ENCODE results near the gene PTTG1IP. TPM values are rescaled to one million over a fixed set of nuclear protein-coding genes. Genes with fewer than 3 reads are reported as not detected.

PTTG1IP gene
- total and polyA plus RNA-seq, 2 donors from 2014 or later, result 187 to 378 TPM

DNA sequence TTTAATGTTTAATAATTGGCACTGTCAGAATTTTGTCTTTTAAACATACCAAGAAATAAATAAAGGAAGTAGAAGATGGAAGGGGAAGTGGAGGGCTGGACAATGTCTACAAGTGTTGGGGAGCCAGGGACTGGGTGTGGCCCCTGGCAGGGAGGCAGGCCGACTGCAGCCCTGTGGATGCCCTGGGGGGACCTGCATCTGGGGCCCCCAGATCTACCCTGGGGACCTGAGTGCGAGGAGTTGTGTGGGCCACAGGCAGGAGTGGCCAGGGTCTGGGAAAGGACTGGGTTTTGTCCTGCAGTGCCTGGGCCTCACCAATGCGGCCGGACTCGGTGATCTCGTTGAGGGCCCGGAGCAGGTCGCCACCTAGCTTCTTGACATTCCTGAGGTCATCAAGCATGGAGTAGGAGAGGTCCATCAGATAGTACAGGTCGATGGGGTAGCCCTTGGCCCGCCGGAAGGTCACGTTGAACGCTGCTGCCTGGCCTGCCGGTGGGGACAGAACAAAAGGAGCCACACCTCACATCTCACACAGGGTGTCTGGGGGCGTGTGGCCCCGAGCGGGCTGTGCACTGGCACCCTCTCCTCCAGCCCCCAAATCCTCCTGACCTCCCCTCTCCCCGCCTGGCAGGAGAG, 29.7 kb upstream of the PTTG1IP start:
- Histone ChIP-seq H3K4me1 (ENCODE audit: control insufficient read depth in 2 of 3, insufficient read depth in 2 of 3, low read depth in 1 of 3, low read length in 3 of 3) (peaks cover 0 to 9% (median 0%) of the 10 kb centered on the region in 3 donors), H3K4me3 (ENCODE audit: low read length in 3 of 3) (no peak overlapping the region), H3K9me3 (ENCODE audit: control insufficient read depth in 2 of 3, insufficient read depth in 1 of 3, low read length in 3 of 3) (no peaks in the 10 kb centered on the region), H3K27me3 (ENCODE audit: control insufficient read depth, insufficient read depth, low read length) (no peaks in the 10 kb centered on the region), H3K9ac (ENCODE audit: low read length in 3 of 3) (no peak overlapping the region), H3K36me3 (ENCODE audit: control insufficient read depth in 2 of 3, insufficient read depth in 3 of 3, low read length in 3 of 3) (peaks cover 0 to 3% (median 2%) of the 10 kb centered on the region in 3 donors), H3K27ac (ENCODE audit: low read depth in 2 of 2, low read length in 2 of 2) (no peak overlapping the region)
- intact Hi-C loops (cut with DNase I), result no loop called here
- FAIRE-seq (no peak), DNase-seq (peak in 2 of 5 donors; percentile 33 to 69)
- TF ChIP-seq, protein P1, sequence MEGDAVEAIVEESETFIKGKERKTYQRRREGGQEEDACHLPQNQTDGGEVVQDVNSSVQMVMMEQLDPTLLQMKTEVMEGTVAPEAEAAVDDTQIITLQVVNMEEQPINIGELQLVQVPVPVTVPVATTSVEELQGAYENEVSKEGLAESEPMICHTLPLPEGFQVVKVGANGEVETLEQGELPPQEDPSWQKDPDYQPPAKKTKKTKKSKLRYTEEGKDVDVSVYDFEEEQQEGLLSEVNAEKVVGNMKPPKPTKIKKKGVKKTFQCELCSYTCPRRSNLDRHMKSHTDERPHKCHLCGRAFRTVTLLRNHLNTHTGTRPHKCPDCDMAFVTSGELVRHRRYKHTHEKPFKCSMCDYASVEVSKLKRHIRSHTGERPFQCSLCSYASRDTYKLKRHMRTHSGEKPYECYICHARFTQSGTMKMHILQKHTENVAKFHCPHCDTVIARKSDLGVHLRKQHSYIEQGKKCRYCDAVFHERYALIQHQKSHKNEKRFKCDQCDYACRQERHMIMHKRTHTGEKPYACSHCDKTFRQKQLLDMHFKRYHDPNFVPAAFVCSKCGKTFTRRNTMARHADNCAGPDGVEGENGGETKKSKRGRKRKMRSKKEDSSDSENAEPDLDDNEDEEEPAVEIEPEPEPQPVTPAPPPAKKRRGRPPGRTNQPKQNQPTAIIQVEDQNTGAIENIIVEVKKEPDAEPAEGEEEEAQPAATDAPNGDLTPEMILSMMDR (IDR thresholded peaks at IDR 0.05; ENCODE audit: borderline replicate concordance, extremely low read depth, insufficient read depth), result no peak

DNA sequence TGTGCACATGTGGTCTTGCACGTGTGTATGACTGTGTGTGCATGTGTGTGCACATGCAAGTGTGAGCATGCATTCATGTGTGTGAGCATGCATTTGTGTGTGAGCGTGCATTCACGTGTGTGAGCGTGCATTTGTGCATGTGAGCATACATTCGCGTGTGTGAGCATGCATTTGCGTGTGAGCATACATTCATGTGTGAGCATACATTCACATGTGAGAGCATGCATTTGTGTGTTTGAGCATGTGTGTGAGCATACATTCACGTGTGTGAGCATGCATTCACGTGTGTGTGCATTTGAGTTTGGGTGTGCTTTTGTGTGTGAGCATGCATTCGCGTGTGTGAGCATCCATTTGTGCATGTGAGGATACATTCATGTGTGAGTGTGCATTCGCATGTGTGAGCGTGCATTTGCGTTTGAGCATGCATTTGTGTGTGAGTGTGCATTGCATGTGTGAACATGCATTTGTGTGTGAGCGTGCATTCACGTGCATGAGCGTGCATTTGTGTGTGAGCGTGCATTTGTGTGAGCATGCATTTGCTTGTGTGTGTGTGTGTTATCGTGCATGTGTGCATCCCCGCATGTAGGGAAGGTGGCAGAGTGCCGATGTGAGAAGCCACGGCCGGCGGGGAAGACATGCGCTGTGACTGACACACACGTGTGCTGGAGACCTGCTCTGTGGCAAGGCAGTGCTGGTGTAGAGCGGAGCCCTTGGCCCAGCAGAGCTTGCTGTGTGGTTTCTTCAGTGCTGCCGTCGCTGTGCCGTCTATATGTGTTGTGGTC, 29.0 kb upstream of the PTTG1IP start:
- H3K27me3 ChIP-seq (ENCODE audit: control insufficient read depth, insufficient read depth, low read length), result no peaks in the 10 kb centered on the region
- no peaks in the 10 kb centered on the region for H3K9me3 ChIP-seq (ENCODE audit: control insufficient read depth in 2 of 3, insufficient read depth in 1 of 3, low read length in 3 of 3)
- H3K9ac ChIP-seq (ENCODE audit: low read length in 3 of 3), result no peak overlapping the region
- intact Hi-C loops (cut with DNase I), result no loop called here
- no peak overlapping the region for H3K4me3 ChIP-seq (ENCODE audit: low read length in 3 of 3)
- no peak overlapping the region for H3K27ac ChIP-seq (ENCODE audit: low read depth in 2 of 2, low read length in 2 of 2)
- no peak for FAIRE-seq
- H3K36me3 ChIP-seq (ENCODE audit: control insufficient read depth in 2 of 3, insufficient read depth in 3 of 3, low read length in 3 of 3), result peaks cover 0 to 3% (median 2%) of the 10 kb centered on the region in 3 donors
- peak in 2 of 5 donors; percentile 19 to 55 for DNase-seq
- TF ChIP-seq, protein P1 (IDR thresholded peaks at IDR 0.05; ENCODE audit: borderline replicate concordance, extremely low read depth, insufficient read depth), result no peak
- peaks cover 0 to 9% (median 0%) of the 10 kb centered on the region in 3 donors for H3K4me1 ChIP-seq (ENCODE audit: control insufficient read depth in 2 of 3, insufficient read depth in 2 of 3, low read depth in 1 of 3, low read length in 3 of 3)

DNA sequence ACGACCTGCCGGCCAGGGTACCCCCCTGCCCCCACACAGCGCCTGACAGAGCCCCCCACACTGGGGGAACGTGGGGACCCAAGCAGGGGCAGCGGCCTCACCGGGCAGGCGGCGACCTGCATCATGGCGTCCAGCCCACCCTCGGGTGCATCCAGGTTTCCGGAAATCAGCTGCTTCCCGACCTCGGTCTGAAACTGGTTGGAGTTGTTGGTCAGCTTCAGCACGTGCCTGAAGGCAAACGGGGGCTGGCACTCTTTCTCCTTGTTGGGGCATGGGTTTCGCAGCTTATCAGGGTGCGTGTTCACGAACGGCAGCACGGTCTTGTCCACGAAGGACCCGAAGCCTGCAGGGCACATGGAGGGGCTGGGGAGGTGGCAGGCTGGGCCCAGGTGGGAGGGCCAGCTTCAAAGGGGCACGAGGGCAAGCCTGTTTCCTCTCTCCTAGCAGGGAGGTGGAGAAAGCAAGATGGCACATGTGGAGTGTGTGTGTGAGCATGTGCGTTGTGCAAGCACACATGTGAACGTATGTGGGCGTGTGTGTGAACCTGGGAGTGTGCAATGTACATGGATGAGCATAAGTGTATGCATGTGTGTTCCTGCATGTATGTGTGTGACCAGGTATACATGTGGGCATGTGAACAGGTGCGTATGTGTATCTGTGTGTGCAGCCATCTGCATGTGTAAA, 28.0 kb upstream of the PTTG1IP start:
- intact Hi-C loops (cut with DNase I), result no loop called here
- Histone ChIP-seq H3K9ac (ENCODE audit: low read length in 3 of 3) (no peak overlapping the region), H3K4me3 (ENCODE audit: low read length in 3 of 3) (no peak overlapping the region), H3K27ac (ENCODE audit: low read depth in 2 of 2, low read length in 2 of 2) (no peak overlapping the region), H3K27me3 (ENCODE audit: control insufficient read depth, insufficient read depth, low read length) (no peaks in the 10 kb centered on the region), H3K4me1 (ENCODE audit: control insufficient read depth in 2 of 3, insufficient read depth in 2 of 3, low read depth in 1 of 3, low read length in 3 of 3) (peaks cover 0 to 9% (median 0%) of the 10 kb centered on the region in 3 donors), H3K36me3 (ENCODE audit: control insufficient read depth in 2 of 3, insufficient read depth in 3 of 3, low read length in 3 of 3) (peaks cover 0 to 3% (median 2%) of the 10 kb centered on the region in 3 donors), H3K9me3 (ENCODE audit: control insufficient read depth in 2 of 3, insufficient read depth in 1 of 3, low read length in 3 of 3) (no peaks in the 10 kb centered on the region)
- no peak for FAIRE-seq
- peak in 2 of 5 donors; percentile 45 to 73 for DNase-seq
- TF ChIP-seq, protein P1 (IDR thresholded peaks at IDR 0.05; ENCODE audit: borderline replicate concordance, extremely low read depth, insufficient read depth), result no peak
